Gastroesophageal sphincter (tissue), 4 donors: ENCODE results near the gene CASP2. TPM values are rescaled to one million over a fixed set of nuclear protein-coding genes. Genes with fewer than 3 reads are reported as not detected.

ENCODE experiments used
- ATAC-seq: fragments of 150-250 bp; one replicate; pipeline ENCODE4 v1.9.1; 2016; ENCODE audit warnings: mild to moderate bottlenecking, moderate library complexity
- H3K27ac ChIP-seq, 4 donors: fragments of 200-600 bp; sonication (generic) in 3 of 4; 1 replicate in 3 of 4; 2 replicates in 1 of 4; pipeline ENCODE4 v1.5.1; 2016 to 2019
- H3K27me3 ChIP-seq: fragments of 200-600 bp; sonication (generic); one replicate; pipeline ENCODE4 v1.5.1; 2019
- H3K36me3 ChIP-seq, 2 donors: fragments of 200-600 bp; sonication (generic); one replicate each; pipeline ENCODE4 v1.5.1; 2019; ENCODE audit warnings: control low read depth in 1 of 2
- H3K4me1 ChIP-seq, 3 donors: fragments of 200-600 bp; sonication (generic); 1 replicate in 2 of 3; 2 replicates in 1 of 3; pipeline ENCODE4 v1.5.1; 2016 to 2019; ENCODE audit warnings: control low read depth in 2 of 3
- H3K4me3 ChIP-seq, 2 donors: fragments of 200-600 bp; sonication (generic); one replicate each; pipeline ENCODE4 v1.5.1; 2019; ENCODE audit warnings: mild to moderate bottlenecking in 1 of 2, moderate library complexity in 1 of 2
- H3K9me3 ChIP-seq, 3 donors: fragments of 200-600 bp; sonication (generic); one replicate each; pipeline ENCODE4 v1.5.1; 2017 to 2019; ENCODE audit warnings: control low read depth in 2 of 3
- EP300 ChIP-seq: sonication (generic); formaldehyde crosslinking; IDR thresholded peaks from one replicate; pipeline ENCODE4 v1.6.1; 2017; ENCODE audit warnings: antibody characterized with exemption, mild to moderate bottlenecking
- POLR2A ChIP-seq, 2 donors: fragments of 450-650 bp; IDR thresholded peaks; one replicate each; pipeline ENCODE4 v1.6.1; 2017; ENCODE audit warnings: antibody characterized with exemption in 2 of 2, mild to moderate bottlenecking in 2 of 2, moderate library complexity in 1 of 2
- POLR2AphosphoS5 ChIP-seq: sonication (generic); formaldehyde crosslinking; IDR thresholded peaks from one replicate; pipeline ENCODE4 v1.6.1; 2017; ENCODE audit warnings: antibody characterized with exemption
- WGBS, 2 donors: methylation state at CpG; one replicate each; pipeline ENCODE4 v1.1.5; 2018; ENCODE audit warnings: low coverage in 1 of 2; 5-methylcytosine and 5-hydroxymethylcytosine counted together
- total RNA-seq, 4 donors: library from RNA; depleted of rRNA; stranded (reverse); fragments of >200 nt; gene quantifications; one replicate each; pipeline ENCODE4 v1.1.0, GENCODE V29; 2016
- TF ChIP-seq, protein P1 (sequence below), 4 experiments: fragments of 200-600 bp in 2 of 4; fragments of 450-650 bp in 2 of 4; sonication (generic) in 1 of 4; IDR thresholded peaks; one replicate each; pipeline ENCODE4 v1.5.1; 2017 to 2019; ENCODE audit warnings: antibody characterized with exemption in 4 of 4, mild to moderate bottlenecking in 2 of 4, moderate library complexity in 2 of 4

The CASP2 gene
- total RNA-seq, 4 donors from 2014 or later = 10.1 to 14.5 (median 13.6) TPM

DNA sequence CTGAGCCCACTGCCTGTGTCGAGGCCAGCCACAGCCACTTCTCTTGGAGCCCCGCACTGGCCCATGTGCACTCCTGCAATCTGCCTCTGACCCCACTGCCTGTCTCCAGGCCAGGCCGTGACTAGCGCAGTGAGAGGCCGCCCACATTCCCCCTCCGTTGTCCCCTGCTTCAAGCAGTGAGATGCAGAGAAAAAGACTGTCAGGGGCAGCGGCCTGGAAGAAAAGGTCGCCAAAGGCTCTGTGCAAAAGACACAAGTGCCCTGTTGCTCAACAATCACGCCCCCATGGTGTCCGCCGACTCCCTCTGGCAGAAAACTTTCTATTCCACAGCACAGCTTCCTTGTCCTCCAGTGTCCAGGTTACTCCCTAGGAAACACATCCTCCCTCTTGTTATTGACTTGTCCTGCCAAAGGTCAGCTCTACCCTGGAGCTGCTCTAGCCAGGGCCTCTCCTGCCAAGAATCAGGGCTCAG is 64.4 kb downstream of the CASP2 start:
- H3K4me3 ChIP-seq = no peak overlapping the region
- H3K9me3 ChIP-seq = no peaks in the 10 kb centered on the region
- 76% methylated on average over 4 of the region's 11 CpGs; no CpG with 5 or more reads in 1 of the 2 donors for WGBS, 2 donors
- H3K27me3 ChIP-seq = peaks cover 24% of the 10 kb centered on the region
- no peaks in the 10 kb centered on the region for H3K36me3 ChIP-seq
- H3K27ac ChIP-seq = no peak overlapping the region
- H3K4me1 ChIP-seq = no peaks in the 10 kb centered on the region
- no peak for TF ChIP-seq POLR2AphosphoS5
- TF ChIP-seq, protein P1, sequence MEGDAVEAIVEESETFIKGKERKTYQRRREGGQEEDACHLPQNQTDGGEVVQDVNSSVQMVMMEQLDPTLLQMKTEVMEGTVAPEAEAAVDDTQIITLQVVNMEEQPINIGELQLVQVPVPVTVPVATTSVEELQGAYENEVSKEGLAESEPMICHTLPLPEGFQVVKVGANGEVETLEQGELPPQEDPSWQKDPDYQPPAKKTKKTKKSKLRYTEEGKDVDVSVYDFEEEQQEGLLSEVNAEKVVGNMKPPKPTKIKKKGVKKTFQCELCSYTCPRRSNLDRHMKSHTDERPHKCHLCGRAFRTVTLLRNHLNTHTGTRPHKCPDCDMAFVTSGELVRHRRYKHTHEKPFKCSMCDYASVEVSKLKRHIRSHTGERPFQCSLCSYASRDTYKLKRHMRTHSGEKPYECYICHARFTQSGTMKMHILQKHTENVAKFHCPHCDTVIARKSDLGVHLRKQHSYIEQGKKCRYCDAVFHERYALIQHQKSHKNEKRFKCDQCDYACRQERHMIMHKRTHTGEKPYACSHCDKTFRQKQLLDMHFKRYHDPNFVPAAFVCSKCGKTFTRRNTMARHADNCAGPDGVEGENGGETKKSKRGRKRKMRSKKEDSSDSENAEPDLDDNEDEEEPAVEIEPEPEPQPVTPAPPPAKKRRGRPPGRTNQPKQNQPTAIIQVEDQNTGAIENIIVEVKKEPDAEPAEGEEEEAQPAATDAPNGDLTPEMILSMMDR (IDR thresholded peaks at IDR 0.05) = no peak
- TF ChIP-seq EP300 = no peak
- no peak for TF ChIP-seq POLR2A (IDR thresholded peaks at IDR 0.05)
- ATAC-seq = no peak

GRCh38 chr7:143354376-143354775 is 66.2 kb downstream of the CASP2 start:
- WGBS, 2 donors = 89 to 100% methylated on average over 2 to 4 of the region's 8 CpGs
- Histone ChIP-seq H3K4me1 (no peaks in the 10 kb centered on the region), H3K27me3 (peaks cover 27% of the 10 kb centered on the region), H3K9me3 (no peaks in the 10 kb centered on the region), H3K36me3 (no peaks in the 10 kb centered on the region), H3K27ac (no peak overlapping the region), H3K4me3 (no peak overlapping the region)
- no peak for ATAC-seq
- TF ChIP-seq EP300 (no peak), POLR2AphosphoS5 (no peak), POLR2A (IDR thresholded peaks at IDR 0.05) (no peak)
- TF ChIP-seq, protein P1 (IDR thresholded peaks at IDR 0.05) = no peak

DNA sequence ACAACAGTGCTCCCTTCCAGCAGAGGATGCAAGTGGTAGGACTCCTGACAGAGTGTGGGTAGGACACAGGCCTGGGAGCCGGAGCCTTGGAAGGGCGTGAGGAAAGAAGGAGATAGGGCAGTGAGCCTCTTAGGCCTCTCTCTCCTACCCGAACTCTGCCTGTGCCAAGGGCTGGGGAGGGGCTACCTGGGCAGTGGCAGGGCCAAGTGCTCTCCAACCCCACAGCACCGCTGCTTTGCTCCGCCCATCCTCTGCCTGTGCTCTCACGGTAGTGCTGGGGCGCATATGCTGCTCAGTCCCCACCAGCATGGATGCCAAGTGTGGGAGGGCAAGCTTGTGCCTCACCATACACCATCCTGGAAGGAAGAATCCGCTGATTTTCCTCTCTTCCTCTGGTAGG is 66.8 kb downstream of the CASP2 start:
- Histone ChIP-seq H3K27ac (no peak overlapping the region), H3K9me3 (no peaks in the 10 kb centered on the region), H3K27me3 (peaks cover 33% of the 10 kb centered on the region), H3K36me3 (no peaks in the 10 kb centered on the region), H3K4me1 (no peaks in the 10 kb centered on the region), H3K4me3 (no peak overlapping the region)
- TF ChIP-seq, protein P1 (IDR thresholded peaks at IDR 0.05) = no peak
- TF ChIP-seq POLR2A (IDR thresholded peaks at IDR 0.05) = no peak
- no peak for ATAC-seq
- 100% methylated on average over 1 to 2 of the region's 8 CpGs for WGBS, 2 donors

DNA sequence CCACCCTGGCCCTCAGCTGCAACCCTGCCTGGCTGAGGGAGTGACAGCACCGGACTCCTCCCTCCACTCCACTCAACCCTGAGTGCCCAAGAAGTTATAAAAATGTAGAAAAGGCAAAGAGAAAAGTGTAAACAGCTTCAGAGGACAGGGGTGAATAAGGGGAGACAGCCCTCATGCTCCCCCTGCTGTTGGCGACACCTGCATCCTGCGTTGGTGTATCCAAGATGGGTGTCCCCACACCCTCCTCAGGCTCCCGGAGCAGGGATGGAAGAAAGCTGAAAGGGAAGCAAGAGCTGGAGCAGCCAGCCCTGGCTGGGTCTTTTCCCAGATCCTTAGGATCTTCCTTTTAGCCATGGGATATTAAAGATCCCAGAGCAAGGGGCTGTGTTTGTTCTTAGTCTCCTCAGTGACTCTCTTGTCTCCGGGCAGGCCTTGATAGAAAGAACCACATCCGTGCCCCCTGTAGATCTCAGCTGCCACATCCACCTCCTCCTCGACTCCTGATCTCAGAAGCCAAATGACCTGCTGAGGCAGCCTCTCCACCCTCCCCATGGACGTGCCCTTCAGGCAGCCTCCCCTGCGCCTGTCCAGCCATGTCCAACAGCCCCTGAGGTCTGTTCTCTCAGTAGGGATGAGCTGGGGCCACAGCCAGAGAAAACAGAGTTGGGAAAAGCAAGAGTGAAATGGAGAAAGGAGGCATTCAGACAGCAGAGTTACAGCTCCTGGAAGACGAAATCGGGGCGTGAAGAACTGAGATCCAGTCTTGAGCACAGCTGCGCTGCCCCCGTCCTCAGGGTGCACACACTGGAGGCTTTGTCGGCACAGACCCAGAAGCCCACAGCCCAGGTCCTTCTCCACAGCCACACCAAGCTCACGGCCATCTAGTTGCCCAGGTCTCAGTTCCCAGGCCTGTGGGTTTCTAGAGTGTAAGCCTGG is 67.6 kb downstream of the CASP2 start:
- no peak for ATAC-seq
- Histone ChIP-seq H3K4me1 (no peaks in the 10 kb centered on the region), H3K4me3 (no peak overlapping the region), H3K27ac (no peak overlapping the region), H3K36me3 (no peaks in the 10 kb centered on the region), H3K27me3 (peaks cover 39% of the 10 kb centered on the region), H3K9me3 (no peaks in the 10 kb centered on the region)
- TF ChIP-seq, protein P1 (IDR thresholded peaks at IDR 0.05) = no peak
- TF ChIP-seq POLR2AphosphoS5 (no peak), EP300 (no peak), POLR2A (IDR thresholded peaks at IDR 0.05) (no peak)
- WGBS, 2 donors = 67 to 83% methylated on average over 3 to 9 of the region's 16 CpGs
